ENCODE measurements around the gene EIF4G3.
"Not testable (repeated sequence)": the region's sequence is repeated elsewhere in the genome, so short reads cannot be mapped to it uniquely, and the experiment has no call there.

EIF4G3 gene

GRCh38 chr1:21189421-21189820 lies 12.7 kb upstream of the EIF4G3 start:
- DNase-seq (ENCODE audit: extremely low read depth in 1 of 2, low read depth in 1 of 2) = no peak

GRCh38 chr1:21188235-21188634 lies 11.5 kb upstream of the EIF4G3 start:
- DNase-seq (ENCODE audit: extremely low read depth in 1 of 2, low read depth in 1 of 2) = no peak

- DNase-seq (ENCODE audit: extremely low read depth in 1 of 2, low read depth in 1 of 2) = no peak
Observed at GRCh38 chr1:21185221-21185731, 8.6 kb upstream of the EIF4G3 start.

- DNase-seq (ENCODE audit: extremely low read depth in 1 of 2, low read depth in 1 of 2) = no peak
Observed at GRCh38 chr1:21184276-21184675, 7.6 kb upstream of the EIF4G3 start.

- DNase-seq (ENCODE audit: extremely low read depth in 1 of 2, low read depth in 1 of 2) = no peak
Observed at GRCh38 chr1:21182181-21182731, 5.6 kb upstream of the EIF4G3 start.

GRCh38 chr1:21178271-21178670 lies 1.6 kb upstream of the EIF4G3 start:
- not testable (repeated sequence) for DNase-seq (ENCODE audit: extremely low read depth in 1 of 2, low read depth in 1 of 2)

GRCh38 chr1:21175670-21176581 lies 771 bp downstream of the EIF4G3 start:
- no peak for DNase-seq (ENCODE audit: extremely low read depth in 1 of 2, low read depth in 1 of 2)

GRCh38 chr1:21175324-21175669 lies 1.4 kb downstream of the EIF4G3 start:
- no peak for DNase-seq (ENCODE audit: extremely low read depth in 1 of 2, low read depth in 1 of 2)

GRCh38 chr1:21174654-21175323 lies 1.9 kb downstream of the EIF4G3 start:
- DNase-seq (ENCODE audit: extremely low read depth in 1 of 2, low read depth in 1 of 2) = no peak

- DNase-seq (ENCODE audit: extremely low read depth in 1 of 2, low read depth in 1 of 2) = no peak
Observed at GRCh38 chr1:21174230-21174629, 2.5 kb downstream of the EIF4G3 start.

GRCh38 chr1:21173096-21173495 lies 3.6 kb downstream of the EIF4G3 start:
- DNase-seq (ENCODE audit: extremely low read depth in 1 of 2, low read depth in 1 of 2) = not testable (repeated sequence)

GRCh38 chr1:21170837-21171236 lies 5.9 kb downstream of the EIF4G3 start:
- not testable (repeated sequence) for DNase-seq (ENCODE audit: extremely low read depth in 1 of 2, low read depth in 1 of 2)

- DNase-seq (ENCODE audit: extremely low read depth in 1 of 2, low read depth in 1 of 2) = no peak
Observed at GRCh38 chr1:21168444-21168843, 8.3 kb downstream of the EIF4G3 start.

- no peak for DNase-seq (ENCODE audit: extremely low read depth in 1 of 2, low read depth in 1 of 2)
Observed at GRCh38 chr1:21165646-21166045, 11.1 kb downstream of the EIF4G3 start.

GRCh38 chr1:21165076-21165475 lies 11.6 kb downstream of the EIF4G3 start:
- no peak for DNase-seq (ENCODE audit: extremely low read depth in 1 of 2, low read depth in 1 of 2)

GRCh38 chr1:21164266-21164665 lies 12.4 kb downstream of the EIF4G3 start:
- no peak for DNase-seq (ENCODE audit: extremely low read depth in 1 of 2, low read depth in 1 of 2)

- DNase-seq (ENCODE audit: extremely low read depth in 1 of 2, low read depth in 1 of 2) = no peak
Observed at GRCh38 chr1:21162740-21163464, 13.8 kb downstream of the EIF4G3 start.

GRCh38 chr1:21161842-21162241 lies 14.9 kb downstream of the EIF4G3 start:
- DNase-seq (ENCODE audit: extremely low read depth in 1 of 2, low read depth in 1 of 2) = no peak

GRCh38 chr1:21160263-21160796 lies 16.4 kb downstream of the EIF4G3 start:
- DNase-seq (ENCODE audit: extremely low read depth in 1 of 2, low read depth in 1 of 2) = no peak

GRCh38 chr1:21157868-21158267 lies 18.8 kb downstream of the EIF4G3 start:
- no peak for DNase-seq (ENCODE audit: extremely low read depth in 1 of 2, low read depth in 1 of 2)

- no peak for DNase-seq (ENCODE audit: extremely low read depth in 1 of 2, low read depth in 1 of 2)
Observed at GRCh38 chr1:21157054-21157453, 19.6 kb downstream of the EIF4G3 start.
